Activated CD4-positive, alpha-beta T cell treated with anti-CD3 and anti-CD28 coated beads for 4 hours (primary cell): Measurements from ENCODE around the gene FAM13A.
"Not testable (repeated sequence)": the region's sequence is repeated elsewhere in the genome, so short reads cannot be mapped to it uniquely, and the experiment has no call there.

Experiments
- DNase-seq, 2 donors: peaks; one replicate each; pipeline ENCODE4 v3.0.0-alpha.2; 2020

The FAM13A gene

GRCh38 chr4:89039730-89040338, 17.2 kb downstream of the FAM13A start:
- DNase-seq: no peak

- DNase-seq: no peak
Observed at GRCh38 chr4:89036535-89036934, 20.4 kb downstream of the FAM13A start.

- DNase-seq: no peak
Observed at GRCh38 chr4:89031272-89031671, 25.7 kb downstream of the FAM13A start.

- DNase-seq: no peak
Observed at GRCh38 chr4:89029591-89029990, 27.4 kb downstream of the FAM13A start.

DNA sequence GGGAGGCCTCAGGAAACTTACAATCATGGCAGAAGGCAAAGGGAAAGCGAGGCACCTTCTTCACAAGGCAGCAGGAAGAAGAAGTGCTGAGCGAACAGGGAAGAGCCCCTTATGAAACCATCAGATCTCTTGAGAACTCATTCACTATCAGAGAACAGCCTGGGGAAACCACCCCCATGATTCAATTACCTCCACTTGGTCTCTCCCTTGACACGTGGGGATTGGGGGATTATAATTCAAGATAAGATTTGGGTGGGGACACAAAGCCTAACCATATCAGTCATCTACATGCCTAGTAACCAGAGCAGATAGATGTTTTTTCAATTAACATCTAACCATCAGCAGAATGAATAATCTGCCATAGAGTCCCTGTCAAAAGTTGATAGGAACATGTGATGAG, 30.4 kb downstream of the FAM13A start:
- no peak for DNase-seq

GRCh38 chr4:89024051-89024675, 32.8 kb downstream of the FAM13A start:
- peak; percentile 40 to 65 for DNase-seq

DNA sequence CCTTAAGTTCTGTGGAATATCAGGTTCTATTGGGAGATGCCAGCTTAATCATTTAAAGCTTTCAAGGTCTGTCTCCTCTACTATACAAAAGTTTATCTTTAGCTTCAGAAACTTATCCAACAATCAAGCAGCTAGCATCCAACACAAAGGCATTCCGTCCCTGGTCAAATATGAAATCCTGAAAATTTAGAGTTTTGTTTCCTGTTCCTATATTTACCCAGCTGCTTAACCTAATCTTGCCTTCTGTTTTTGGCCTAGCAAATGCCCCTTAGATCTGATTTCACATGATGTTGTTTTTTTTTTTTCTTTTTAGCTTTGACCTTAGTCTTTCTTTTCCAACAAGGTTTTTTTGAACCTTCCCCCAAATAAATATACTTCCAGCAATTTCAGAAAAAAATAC, 33.8 kb downstream of the FAM13A start:
- DNase-seq: no peak

GRCh38 chr4:89022426-89023128, 34.4 kb downstream of the FAM13A start:
- DNase-seq: no peak

GRCh38 chr4:89021684-89022083, 35.3 kb downstream of the FAM13A start:
- DNase-seq: no peak

GRCh38 chr4:89021062-89021461, 35.9 kb downstream of the FAM13A start:
- DNase-seq: no peak

DNA sequence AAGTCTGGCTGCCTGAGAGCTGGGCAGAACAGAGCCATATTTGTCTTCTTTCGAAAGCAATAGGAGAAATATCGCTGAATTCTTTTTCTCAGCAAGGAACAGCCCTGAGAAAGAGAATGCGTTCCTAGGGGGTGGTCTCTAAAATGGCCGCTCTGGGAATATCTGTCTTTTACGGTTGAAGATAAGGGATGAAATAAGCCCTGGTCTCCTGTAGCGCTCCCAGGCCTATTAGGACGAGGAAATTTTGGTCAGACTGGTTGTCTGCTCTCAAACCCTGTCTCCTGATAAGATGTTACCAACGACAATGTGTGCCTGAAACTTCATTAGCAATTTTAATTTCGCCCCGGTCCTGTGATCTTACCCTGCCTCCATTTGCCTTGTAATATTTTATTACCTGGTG, 42.1 kb downstream of the FAM13A start:
- DNase-seq: not testable (repeated sequence)

DNA sequence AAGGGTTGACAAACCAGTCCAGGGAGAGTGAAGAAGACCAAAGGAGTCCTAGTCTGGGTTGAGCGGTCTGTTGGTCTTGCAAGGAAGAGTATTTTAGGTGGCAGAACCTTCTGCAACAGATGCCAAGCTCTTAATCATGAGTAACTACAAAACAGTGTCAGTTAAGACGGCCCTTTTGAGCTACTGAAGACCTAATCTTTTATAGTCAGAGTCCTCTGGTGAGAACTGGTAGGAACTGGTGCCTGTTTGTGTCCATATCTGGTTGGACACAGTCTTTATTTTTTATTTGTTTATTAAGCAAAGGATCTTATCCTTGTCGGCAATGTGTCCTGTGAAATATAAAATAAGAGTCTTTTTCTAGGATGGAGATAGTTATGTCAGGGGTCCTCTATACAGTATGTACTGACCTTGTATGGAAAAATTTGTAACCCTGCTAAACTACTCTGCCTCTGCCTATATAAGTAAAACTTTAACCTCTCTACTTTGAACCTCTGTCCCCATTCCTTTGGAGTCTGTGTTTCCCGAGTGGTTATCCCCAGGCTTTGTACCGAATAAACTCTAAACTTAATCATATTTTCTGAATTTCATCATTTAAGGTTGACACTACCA, 47.1 kb downstream of the FAM13A start:
- no peak for DNase-seq

- no peak for DNase-seq
Observed at GRCh38 chr4:89009115-89009514, 47.9 kb downstream of the FAM13A start.

- DNase-seq: no peak
Observed at GRCh38 chr4:89008166-89008565, 48.8 kb downstream of the FAM13A start.

- DNase-seq: no peak
Observed at GRCh38 chr4:89007338-89007939, 49.5 kb downstream of the FAM13A start.

DNA sequence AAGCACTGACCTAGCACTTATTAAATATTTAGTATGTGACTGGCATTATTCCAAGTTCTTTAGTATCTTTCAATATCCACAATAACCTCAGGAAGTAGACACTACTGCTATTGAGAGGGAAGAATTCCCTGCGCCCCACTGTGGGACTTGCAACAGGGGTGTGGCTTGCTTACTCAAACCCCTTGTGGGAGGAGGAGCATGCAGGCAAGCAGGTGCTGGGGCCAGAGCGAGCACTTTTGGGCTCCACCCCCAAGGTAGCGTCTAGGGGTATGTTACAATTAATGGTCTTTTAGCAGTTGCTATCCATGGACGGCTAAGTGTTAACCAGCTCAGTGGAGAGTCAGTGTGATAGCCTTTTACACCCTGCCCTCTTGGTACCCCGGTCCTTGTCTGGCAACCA, 50.7 kb downstream of the FAM13A start:
- DNase-seq: no peak

GRCh38 chr4:89005066-89005465, 51.9 kb downstream of the FAM13A start:
- DNase-seq: not testable (repeated sequence)

- no peak for DNase-seq
Observed at GRCh38 chr4:89001647-89002445, 55.1 kb downstream of the FAM13A start.

- DNase-seq: no peak
Observed at GRCh38 chr4:89000844-89001360, 56.1 kb downstream of the FAM13A start.

- DNase-seq: no peak
Observed at GRCh38 chr4:89000382-89000781, 56.6 kb downstream of the FAM13A start.

GRCh38 chr4:88999392-88999930, 57.5 kb downstream of the FAM13A start:
- no peak for DNase-seq

- no peak for DNase-seq
Observed at GRCh38 chr4:88998891-88999290, 58.1 kb downstream of the FAM13A start.
